HCT116 (cell line): ENCODE data around the gene PRM2. TPM values are rescaled to one million over a fixed set of nuclear protein-coding genes. Genes with fewer than 3 reads are reported as not detected.

Source experiments
- ATAC-seq: fragments of 200-7000 bp; cut with Tn5 transposase; 2 replicates; pipeline ENCODE4 v1.9.1; 2020; ENCODE audit warnings: mild to moderate bottlenecking, moderate library complexity
- BruUV-seq: library from RNA; stranded (reverse); fragments of 400-500 nt; replicated peaks from 2 replicates; lab custom pipeline; 2021; lab: Mats Ljungman, UMichigan
- CTCF ChIA-PET: fragments of 300-600 bp; sonication (Branson Sonifier 250); formaldehyde crosslinking; loops from one replicate; lab custom pipeline; 2021; ENCODE audit warnings: antibody characterized with exemption; lab: Charles Lee
- POLR2A ChIA-PET: fragments of 300-600, 350-600 bp; sonication (Branson Sonifier 250); formaldehyde crosslinking; loops from one replicate; lab custom pipeline; 2021; ENCODE audit warnings: antibody characterized with exemption; lab: Charles Lee
- RAD21 ChIA-PET, 2 experiments: fragments of 300-600 bp; sonication (Branson Sonifier 250); formaldehyde crosslinking; loops; one replicate each; lab custom pipeline; 2023; ENCODE audit warnings: low total read pairs in 2 of 2; ENCODE audit not compliant: uncharacterized antibody in 2 of 2, unreplicated experiment in 2 of 2, low non-redundant PET in 1 of 2; lab: Charles Lee
- DNase-seq: peaks from one replicate; pipeline ENCODE4 v3.0.0-alpha.2; 2010; ENCODE audit warnings: low read depth, low spot score
- H2AFZ ChIP-seq: fragments of 200-600 bp; shearing (Covaris generic), sonication (generic); 2 replicates; pipeline ENCODE4 v1.6.1; 2017; ENCODE audit warnings: low read depth, mixed run types, mixed read lengths, antibody characterized with exemption, low read length; ENCODE audit not compliant: poor library complexity, severe bottlenecking
- H3K27ac ChIP-seq: 2 replicates; pipeline ENCODE4 v1.5.1; 2012; ENCODE audit warnings: low read depth, low read length
- H3K27me3 ChIP-seq: fragments of 200-600 bp; sonication (generic); 2 replicates; pipeline ENCODE4 v1.6.1; 2016; ENCODE audit warnings: mixed run types, low read length, mixed read lengths; ENCODE audit not compliant: insufficient read depth
- H3K36me3 ChIP-seq, 2 experiments: fragments of 200-500 bp in 1 of 2; fragments of 200-600 bp in 1 of 2; sonication (Bioruptor generic) in 1 of 2; sonication (generic) in 1 of 2; 2 replicates each; pipeline versions ENCODE4 v1.5.1 to v1.6.1; 2014 to 2016; ENCODE audit warnings: low read length in 2 of 2, inconsistent platforms in 1 of 2, mixed read lengths in 1 of 2, mixed run types in 1 of 2; ENCODE audit not compliant: insufficient read depth in 2 of 2, control insufficient read depth in 1 of 2
- H3K4me1 ChIP-seq, 2 experiments: fragments of 200-600 bp in 1 of 2; sonication (generic) in 1 of 2; 2 replicates each; pipeline versions ENCODE4 v1.5.1 to v1.6.1; 2012 to 2017; ENCODE audit warnings: low read length in 2 of 2, inconsistent platforms in 1 of 2, mild to moderate bottlenecking in 1 of 2, mixed read lengths in 1 of 2, mixed run types in 1 of 2, moderate library complexity in 1 of 2; ENCODE audit not compliant: insufficient read depth in 2 of 2, control insufficient read depth in 1 of 2
- H3K4me2 ChIP-seq: fragments of 200-600 bp; sonication (generic); 2 replicates; pipeline ENCODE4 v1.6.1; 2017; ENCODE audit warnings: mixed run types, low read length, mixed read lengths
- H3K4me3 ChIP-seq, 2 experiments: fragments of 200-600 bp in 1 of 2; sonication (generic) in 1 of 2; replicated peaks in 1 of 2; 2 replicates each; pipeline ENCODE4 v1.5.1; 2011 to 2016; ENCODE audit warnings: low read length in 2 of 2, control low read depth in 1 of 2, low read depth in 1 of 2, mild to moderate bottlenecking in 1 of 2, mixed read lengths in 1 of 2, mixed run types in 1 of 2
- H3K79me2 ChIP-seq: fragments of 200-600 bp; sonication (generic); 2 replicates; pipeline ENCODE4 v1.6.1; 2017; ENCODE audit warnings: mild to moderate bottlenecking, mixed run types, low read length, moderate library complexity, mixed read lengths; ENCODE audit not compliant: insufficient read depth
- H3K9ac ChIP-seq: fragments of 200-600 bp; sonication (generic); 2 replicates; pipeline ENCODE4 v1.6.1; 2016; ENCODE audit warnings: low read length, mixed read lengths
- H3K9me2 ChIP-seq: fragments of 200-600 bp; sonication (generic), shearing (Covaris generic); 2 replicates; pipeline ENCODE4 v1.6.1; 2017; ENCODE audit warnings: mixed run types, mild to moderate bottlenecking, moderate library complexity; ENCODE audit not compliant: insufficient read depth
- H3K9me3 ChIP-seq, 2 experiments: fragments of 200-500 bp in 1 of 2; fragments of 200-600 bp in 1 of 2; sonication (Bioruptor generic) in 1 of 2; sonication (generic) in 1 of 2; 2 replicates each; pipeline ENCODE4 v1.6.1; 2014 to 2017; ENCODE audit warnings: low read length in 2 of 2, mixed read lengths in 2 of 2, inconsistent platforms in 1 of 2, low read depth in 1 of 2, mild to moderate bottlenecking in 1 of 2, mixed run types in 1 of 2, moderate library complexity in 1 of 2; ENCODE audit not compliant: control insufficient read depth in 1 of 2, insufficient read depth in 1 of 2
- H4K20me1 ChIP-seq: fragments of 200-600 bp; sonication (generic), shearing (Covaris generic); 2 replicates; pipeline ENCODE4 v1.6.1; 2017; ENCODE audit warnings: mixed run types, mild to moderate bottlenecking, moderate library complexity; ENCODE audit not compliant: insufficient read depth
- ATF3 ChIP-seq: IDR thresholded peaks from 2 replicates; pipeline ENCODE4 v1.6.1; 2012
- CEBPB ChIP-seq: IDR thresholded peaks from 2 replicates; pipeline ENCODE4 v1.6.1; 2012; ENCODE audit warnings: low read depth
- CTCF ChIP-seq, 3 experiments: fragments of 200-600 bp in 1 of 3; sonication (generic) in 1 of 3; IDR thresholded peaks in 2 of 3; conservative IDR thresholded peaks in 1 of 3; 2 replicates each; pipeline ENCODE4 v1.5.1; 2012 to 2017; ENCODE audit warnings: low read depth in 2 of 3, low read length in 2 of 3, antibody characterized with exemption in 1 of 3, borderline replicate concordance in 1 of 3, control low read depth in 1 of 3, mild to moderate bottlenecking in 1 of 3, mixed read lengths in 1 of 3, mixed run types in 1 of 3, moderate library complexity in 1 of 3; ENCODE audit not compliant: insufficient read depth in 1 of 3
- ELF1 ChIP-seq: IDR thresholded peaks from 2 replicates; pipeline ENCODE4 v1.6.1; 2012; ENCODE audit warnings: low read depth, borderline replicate concordance
- EZH2phosphoT487 ChIP-seq: fragments of 200-600 bp; IDR thresholded peaks from 2 replicates; pipeline ENCODE4 v1.6.1; 2018; ENCODE audit warnings: antibody characterized with exemption, borderline replicate concordance
- FOSL1 ChIP-seq: IDR thresholded peaks from 2 replicates; pipeline ENCODE4 v1.6.1; 2012; ENCODE audit warnings: low read depth
- JUND ChIP-seq: IDR thresholded peaks from 2 replicates; pipeline ENCODE4 v1.6.1; 2012
- POLR2AphosphoS5 ChIP-seq: IDR thresholded peaks from 2 replicates; pipeline ENCODE4 v1.6.1; 2011; ENCODE audit warnings: mild to moderate bottlenecking, low read depth, low read length, moderate library complexity
- REST ChIP-seq: IDR thresholded peaks from 2 replicates; pipeline ENCODE4 v1.6.1; 2012; ENCODE audit warnings: low read depth
- SIN3A ChIP-seq: IDR thresholded peaks from 2 replicates; pipeline ENCODE4 v1.6.1; 2012; ENCODE audit warnings: low read depth
- SP1 ChIP-seq: IDR thresholded peaks from 2 replicates; pipeline ENCODE4 v1.6.1; 2012; ENCODE audit warnings: low read depth
- SRF ChIP-seq: IDR thresholded peaks from 2 replicates; pipeline ENCODE4 v1.6.1; 2012; ENCODE audit warnings: low read depth
- TCF7L2 ChIP-seq: IDR thresholded peaks from 2 replicates; pipeline ENCODE4 v1.7.0; 2011; ENCODE audit warnings: borderline replicate concordance, inconsistent platforms; ENCODE audit not compliant: insufficient read depth, insufficient read length; ENCODE audit errors: extremely low read depth
- YY1 ChIP-seq: IDR thresholded peaks from 2 replicates; pipeline ENCODE4 v1.6.1; 2011; ENCODE audit warnings: low read length, low read depth, moderate library complexity, mild to moderate bottlenecking; ENCODE audit not compliant: insufficient replicate concordance; ENCODE audit errors: extremely low read depth
- ZBTB33 ChIP-seq: IDR thresholded peaks from 2 replicates; pipeline ENCODE4 v1.6.1; 2011; ENCODE audit warnings: mild to moderate bottlenecking, low read length, moderate library complexity; ENCODE audit not compliant: insufficient replicate concordance; ENCODE audit errors: extremely low read depth
- ZFX ChIP-seq: fragments of 450-650 bp; IDR thresholded peaks from 2 replicates; pipeline ENCODE4 v1.6.1; 2017
- intact Hi-C: fragments of 100-400 bp; cut with micrococcal nuclease; formaldehyde crosslinking; loops from 2 replicates; pipeline ENCODE4 v1.10.0; 2022
- total RNA-seq: library from RNA; stranded (reverse); gene quantifications from one replicate; pipeline ENCODE4 v1.2.1, GENCODE V29; 2021; ENCODE audit not compliant: unreplicated experiment

The PRM2 gene
- total RNA-seq, 1 experiment from 2014 or later: not detected

GRCh38 chr16:11291091-11291703 is 14.9 kb upstream of the PRM2 start:
- ATAC-seq (no peak), DNase-seq (no peak)
- Histone ChIP-seq H3K9me2 (no peaks in the 10 kb centered on the region), H2AFZ (no peak overlapping the region), H3K9me3 (no peaks in the 10 kb centered on the region), H3K4me2 (no peak overlapping the region), H4K20me1 (no peaks in the 10 kb centered on the region), H3K79me2 (no peaks in the 10 kb centered on the region), H3K4me1 (no peaks in the 10 kb centered on the region), H3K9ac (no peak overlapping the region), H3K4me3 (no peak overlapping the region), H3K27ac (no peak overlapping the region), H3K36me3 (no peaks in the 10 kb centered on the region), H3K27me3 (no peaks in the 10 kb centered on the region)
- RAD21 ChIA-PET: no interaction called here
- BruUV-seq: no TSS peak
- intact Hi-C loops: no loop called here
- TF ChIP-seq FOSL1 (no peak), ZFX (no peak), ATF3 (no peak), TCF7L2 (no peak), SP1 (no peak), SIN3A (no peak), ZBTB33 (no peak), JUND (no peak), YY1 (no peak), ELF1 (no peak), CTCF (IDR thresholded peaks at IDR 0.05 in 2 of 3, conservative IDR thresholded peaks at IDR 0.05 in 1 of 3; ENCODE audit: borderline replicate concordance in 1 of 3, insufficient read depth in 1 of 3, low read depth in 2 of 3, low read length in 2 of 3) (no peak), SRF (no peak), EZH2phosphoT487 (no peak), CEBPB (no peak), POLR2AphosphoS5 (no peak), REST (no peak)
- CTCF ChIA-PET: no interaction called here
- POLR2A ChIA-PET: no interaction called here
